Measurements from ENCODE around the gene CTTN. TPM values are rescaled to one million over a fixed set of nuclear protein-coding genes. Genes with fewer than 3 reads are reported as not detected.

The CTTN gene
- total and polyA plus RNA-seq, 10 of the 15 experiments (the other 5 are each of a cell fraction or from before 2014, with no cell fraction given), result 1.1 to 37.8 (median 11.8) TPM

DNA sequence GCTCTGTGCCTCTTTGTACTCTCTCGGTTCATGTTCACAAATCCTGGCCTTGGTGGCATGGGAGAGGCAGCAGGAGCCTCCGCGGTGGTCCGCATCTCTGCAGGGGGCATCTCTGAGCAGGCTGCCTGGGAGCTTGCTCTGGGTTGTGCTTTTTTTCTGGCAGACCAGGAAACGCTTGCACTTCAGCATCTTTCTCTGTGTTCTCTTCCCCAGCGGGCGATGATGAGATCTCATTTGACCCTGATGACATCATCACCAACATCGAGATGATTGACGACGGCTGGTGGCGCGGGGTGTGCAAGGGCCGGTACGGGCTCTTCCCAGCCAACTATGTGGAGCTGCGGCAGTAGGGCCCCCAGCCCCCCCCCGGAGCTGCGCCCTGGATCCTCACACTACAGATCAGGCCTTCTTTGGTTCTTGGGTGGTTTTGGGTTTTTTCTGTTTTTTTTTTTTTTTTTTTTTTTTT, 36.5 kb downstream of the CTTN start:
- Histone ChIP-seq H3K9me3 (replicated peaks; ENCODE audit: control insufficient read depth, insufficient read depth, low read length) (no peaks in the 10 kb centered on the region; the same call in 2 of the 3 replicates), H2AFZ (ENCODE audit: control insufficient read depth, low read depth, low read length) (no peak overlapping the region), H3K4me2 (ENCODE audit: control insufficient read depth, insufficient read depth) (no peak overlapping the region), H3K36me3 (ENCODE audit: control insufficient read depth in 2 of 2, insufficient read depth in 2 of 2, low read length in 1 of 2) (no peaks in the 10 kb centered on the region), H3K9ac (ENCODE audit: control insufficient read depth, insufficient read depth, low read length) (no peak overlapping the region), H3K4me1 (ENCODE audit: control insufficient read depth, insufficient read depth, low read length) (peaks cover 20% of the 10 kb centered on the region), H3K4me3 (no peak overlapping the region), H3K27ac (ENCODE audit: control insufficient read depth, insufficient read depth) (no peak overlapping the region), H3K27me3 (replicated peaks in 1 of 2; ENCODE audit: control insufficient read depth in 2 of 2, insufficient read depth in 2 of 2, low read length in 1 of 2) (no peaks in the 10 kb centered on the region; a peak in 1 of 4 replicates), H4K20me1 (ENCODE audit: control insufficient read depth, insufficient read depth) (no peaks in the 10 kb centered on the region), H3K79me2 (ENCODE audit: control insufficient read depth, insufficient read depth, low read length) (no peaks in the 10 kb centered on the region)
- ChIA-PET POLR2A (interaction anchor here (0.7 kb wide), 1 partner anchor 1896 kb away, joined by 3 read pairs; no protein-coding TSS in a partner anchor), CTCF (no interaction called here), RAD21 (ENCODE audit: unreplicated experiment) (no interaction called here), SMC1A (ENCODE audit: uncharacterized antibody, unreplicated experiment) (no interaction called here)
- 98% methylated on average over 17 of the region's 17 CpGs for WGBS (ENCODE audit: insufficient coverage, insufficient replicate concordance, low lambda C conversion rate, missing lambda C conversion rate)
- no peak for ATAC-seq
- no peak for FAIRE-seq
- no TSS peak for BruUV-seq (replicated peaks)
- no peak for DNase-seq (ENCODE audit: low read depth, low spot score)
- in situ Hi-C loops (cut with MboI), result no loop called here
- TF ChIP-seq CEBPB (IDR thresholded peaks at IDR 0.05; ENCODE audit: borderline replicate concordance in 1 of 2, low read depth in 2 of 2, low read length in 2 of 2) (no peak), SMARCA5 (IDR thresholded peaks at IDR 0.05) (no peak), SPI1 (IDR thresholded peaks at IDR 0.05; ENCODE audit: borderline replicate concordance, insufficient read depth, low read depth, low read length) (no peak), SREBF2 (IDR thresholded peaks at IDR 0.05; ENCODE audit: low read length) (no peak), TCF7 (IDR thresholded peaks at IDR 0.05; ENCODE audit: borderline replicate concordance) (no peak)
- intact Hi-C loops (cut with micrococcal nuclease; ENCODE audit: unreplicated experiment), result no loop called here

GRCh38 chr11:70435361-70435760, 37.0 kb downstream of the CTTN start:
- intact Hi-C loops (cut with micrococcal nuclease; ENCODE audit: unreplicated experiment), result no loop called here
- POLR2A ChIA-PET, result interaction anchor here (0.7 kb wide), 1 partner anchor 1896 kb away, joined by 3 read pairs; no protein-coding TSS in a partner anchor
- no peak for TF ChIP-seq TCF12 (IDR thresholded peaks at IDR 0.05; ENCODE audit: low read depth, low read length)
- TF ChIP-seq RBBP5 (conservative IDR thresholded peaks at IDR 0.05), result no peak
- TF ChIP-seq PML (IDR thresholded peaks at IDR 0.05; ENCODE audit: low read length), result no peak
- no peak for TF ChIP-seq IRF4 (IDR thresholded peaks at IDR 0.05; ENCODE audit: low read depth, low read length)
- no peak for TF ChIP-seq ZZZ3 (IDR thresholded peaks at IDR 0.05; ENCODE audit: control insufficient read depth, insufficient read length, low read depth)
- no peak for TF ChIP-seq SRF (IDR thresholded peaks at IDR 0.05; ENCODE audit: low read depth in 2 of 2, low read length in 2 of 2)
- TF ChIP-seq CBX5 (IDR thresholded peaks at IDR 0.05; ENCODE audit: low read depth), result no peak
- TF ChIP-seq PAX5 (IDR thresholded peaks at IDR 0.05; ENCODE audit: borderline replicate concordance, low read depth, low read length), result no peak
- no peak for TF ChIP-seq CHD4 (IDR thresholded peaks at IDR 0.05)
- TF ChIP-seq HDAC2 (IDR thresholded peaks at IDR 0.05), result no peak
- TF ChIP-seq HDGF (IDR thresholded peaks at IDR 0.05), result no peak
- no peak for TF ChIP-seq ATF2 (IDR thresholded peaks at IDR 0.05; ENCODE audit: low read length)
- TF ChIP-seq SREBF1 (IDR thresholded peaks at IDR 0.05; ENCODE audit: low read length), result no peak
- TF ChIP-seq, protein P1, sequence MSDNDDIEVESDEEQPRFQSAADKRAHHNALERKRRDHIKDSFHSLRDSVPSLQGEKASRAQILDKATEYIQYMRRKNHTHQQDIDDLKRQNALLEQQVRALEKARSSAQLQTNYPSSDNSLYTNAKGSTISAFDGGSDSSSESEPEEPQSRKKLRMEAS (IDR thresholded peaks at IDR 0.05; ENCODE audit: low read depth, low read length), result no peak
- no peak for TF ChIP-seq HCFC1 (IDR thresholded peaks at IDR 0.05; ENCODE audit: low read length)
- TF ChIP-seq SMAD1 (IDR thresholded peaks at IDR 0.05; ENCODE audit: low read depth, partially characterized antibody), result no peak

More at GRCh38 chr11:70435361-70435760, 37.0 kb downstream of the CTTN start:
- Histone ChIP-seq H4K20me1 (ENCODE audit: control insufficient read depth, insufficient read depth) (no peaks in the 10 kb centered on the region), H3K4me2 (ENCODE audit: control insufficient read depth, insufficient read depth) (no peak overlapping the region), H3K27me3 (replicated peaks in 1 of 2; ENCODE audit: control insufficient read depth in 2 of 2, insufficient read depth in 2 of 2, low read length in 1 of 2) (no peaks in the 10 kb centered on the region), H3K36me3 (ENCODE audit: control insufficient read depth in 2 of 2, insufficient read depth in 2 of 2, low read length in 1 of 2) (no peaks in the 10 kb centered on the region), H3K4me1 (ENCODE audit: control insufficient read depth, insufficient read depth, low read length) (peaks cover 20% of the 10 kb centered on the region), H3K9me3 (replicated peaks; ENCODE audit: control insufficient read depth, insufficient read depth, low read length) (no peaks in the 10 kb centered on the region; the same call in 2 of the 3 replicates), H3K4me3 (no peak overlapping the region), H3K9ac (ENCODE audit: control insufficient read depth, insufficient read depth, low read length) (no peak overlapping the region), H3K79me2 (ENCODE audit: control insufficient read depth, insufficient read depth, low read length) (no peaks in the 10 kb centered on the region), H3K27ac (ENCODE audit: control insufficient read depth, insufficient read depth) (no peak overlapping the region), H2AFZ (ENCODE audit: control insufficient read depth, low read depth, low read length) (no peak overlapping the region)
- in situ Hi-C loops (cut with MboI), result no loop called here
- TSS peak; percentile 90 for BruUV-seq (replicated peaks)
- no peak for DNase-seq (ENCODE audit: low read depth, low spot score)
- ATAC-seq, result no peak
- SMC1A ChIA-PET (ENCODE audit: uncharacterized antibody, unreplicated experiment), result no interaction called here
- RAD21 ChIA-PET (ENCODE audit: unreplicated experiment), result no interaction called here
- WGBS (ENCODE audit: insufficient coverage, insufficient replicate concordance, low lambda C conversion rate, missing lambda C conversion rate), result 91% methylated on average over 13 of the region's 13 CpGs
- FAIRE-seq, result no peak
- CTCF ChIA-PET, result no interaction called here
